Left kidney (tissue), 2 donors: ENCODE data around the gene SCG3. TPM values are rescaled to one million over a fixed set of nuclear protein-coding genes. Genes with fewer than 3 reads are reported as not detected.

Source experiments
- DNase-seq: peaks from one replicate; pipeline ENCODE4 v3.0.0-alpha.2; 2013
- polyA plus RNA-seq: library from polyadenylated mRNA; unstranded; fragments of 120-200 nt; gene quantifications from one replicate; pipeline ENCODE4 v1.2.1, GENCODE V29; 2013; ENCODE audit not compliant: insufficient read length

The SCG3 gene
- polyA plus RNA-seq, 1 donor = 0.12 TPM

DNA sequence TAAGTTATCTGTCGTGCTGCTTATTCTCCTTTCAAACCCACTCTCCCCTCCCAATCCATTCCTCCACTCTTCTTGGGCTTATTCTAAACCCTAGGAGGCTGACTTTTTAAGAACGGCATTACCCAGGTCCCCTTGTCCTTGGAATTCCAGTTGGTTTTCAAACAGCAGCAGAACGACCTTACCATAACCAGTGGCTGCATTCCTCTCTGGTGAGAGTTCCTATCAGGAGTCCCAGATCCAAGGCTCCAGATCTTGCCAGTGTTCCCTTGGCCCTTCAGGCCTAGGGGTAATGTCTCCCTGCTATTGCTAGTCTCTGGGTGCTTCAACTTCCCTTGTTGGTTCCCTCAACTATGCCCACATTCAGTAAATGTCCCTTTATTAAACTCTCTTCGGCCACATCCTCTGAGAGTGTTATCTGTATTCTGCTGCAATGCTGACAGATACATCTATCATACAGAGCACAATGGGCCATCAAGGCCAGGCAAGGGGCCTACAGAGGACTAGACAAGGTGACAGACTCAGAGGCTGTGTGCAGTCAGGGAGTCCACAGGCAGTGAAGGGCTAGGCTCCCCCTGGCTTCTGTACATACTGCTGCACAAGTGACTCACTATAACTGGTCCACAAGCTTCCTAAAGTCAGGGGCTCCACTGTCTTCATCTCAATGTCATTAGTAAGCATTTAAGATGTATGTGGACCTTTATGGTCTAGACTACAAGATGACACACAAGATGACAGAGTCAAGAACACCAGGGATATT, 46.0 kb downstream of the SCG3 start:
- no peak for DNase-seq

DNA sequence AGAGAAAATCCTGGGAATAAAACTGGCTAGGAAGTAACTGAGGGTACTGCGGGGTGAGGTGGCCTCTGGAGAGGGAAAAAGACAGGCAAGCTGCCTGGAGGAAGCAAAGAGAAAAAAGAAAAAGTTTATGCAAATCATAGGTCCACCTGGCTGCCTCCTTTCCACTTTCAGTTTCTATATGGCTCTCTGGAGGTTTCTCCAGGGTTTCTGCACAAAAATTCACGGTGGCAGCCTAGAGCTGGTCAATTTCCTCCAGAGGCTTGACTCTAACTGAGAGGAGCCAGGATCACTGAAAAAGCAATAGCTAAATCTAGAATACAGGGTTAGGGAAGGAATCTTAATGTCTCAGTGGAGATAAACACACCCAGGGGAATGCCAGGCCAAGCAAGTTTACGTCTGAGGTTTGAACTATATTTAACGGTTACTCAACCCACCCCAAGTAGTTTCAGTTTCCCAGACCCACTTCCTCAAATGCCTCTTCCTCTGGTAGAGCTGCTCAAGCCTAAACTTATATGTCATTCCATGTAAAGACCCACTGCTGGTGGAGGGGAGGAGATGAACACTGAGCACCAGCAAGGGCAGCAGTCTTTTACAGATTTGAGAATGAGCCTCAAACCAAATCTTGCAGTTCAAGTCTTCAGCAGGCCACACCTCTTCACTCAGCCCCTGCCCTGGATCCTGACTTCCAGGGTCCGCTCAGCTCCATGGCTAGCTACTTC, 50.4 kb downstream of the SCG3 start:
- DNase-seq = no peak

DNA sequence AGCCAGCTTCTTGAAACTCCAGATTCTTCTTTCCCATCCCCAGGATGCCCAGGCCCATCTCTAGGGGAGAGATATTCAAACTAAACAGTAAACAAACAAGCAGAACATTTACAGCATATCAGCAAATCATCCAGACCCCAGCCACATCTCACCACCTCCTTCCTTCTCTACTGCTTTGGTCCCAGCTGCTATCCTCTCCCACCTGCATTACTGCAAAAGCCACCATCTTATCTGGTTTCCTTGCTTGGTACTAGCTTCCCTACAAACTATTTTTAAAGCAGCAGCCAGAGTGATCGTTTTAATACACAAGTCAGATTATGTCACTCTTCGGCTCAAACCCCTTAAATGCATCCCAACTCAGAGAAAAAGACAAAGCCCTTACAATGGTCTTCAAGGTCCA, 51.3 kb downstream of the SCG3 start:
- no peak for DNase-seq

DNA sequence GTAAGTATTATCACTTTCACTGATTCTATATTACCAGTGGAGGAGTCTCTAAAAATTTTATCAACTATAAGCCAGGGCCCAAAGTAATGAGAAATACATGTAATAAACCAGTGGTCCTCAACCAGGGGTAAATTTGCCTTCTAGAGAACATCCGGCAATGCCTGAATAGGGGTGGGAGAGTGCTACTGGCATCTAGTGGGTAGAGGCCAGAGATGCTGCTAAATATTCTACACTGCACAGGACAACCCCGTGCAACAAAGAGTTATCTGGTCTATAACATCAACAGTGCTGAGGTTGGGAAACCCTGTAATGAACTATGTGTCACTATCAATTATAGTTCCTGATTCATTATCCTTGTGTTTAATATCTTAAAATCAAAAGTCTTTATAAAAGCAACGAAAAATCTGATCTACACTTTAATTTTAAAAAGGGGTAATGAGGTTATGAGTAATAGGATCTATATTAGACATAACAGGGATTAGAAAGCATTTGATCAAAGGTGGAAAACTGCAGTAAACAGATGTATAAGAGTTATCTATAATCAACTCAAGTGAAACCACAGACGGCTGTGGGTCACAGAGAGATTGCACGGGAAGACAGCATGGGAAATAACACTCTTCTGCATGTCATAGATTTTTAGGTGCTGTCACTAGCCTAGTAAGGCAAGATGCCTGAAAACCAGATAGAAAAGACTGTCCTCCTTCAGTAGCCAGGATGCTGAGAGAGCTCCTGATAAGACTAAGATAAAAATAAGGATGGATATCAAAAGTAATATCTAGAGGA, 54.1 kb downstream of the SCG3 start:
- DNase-seq = no peak

DNA sequence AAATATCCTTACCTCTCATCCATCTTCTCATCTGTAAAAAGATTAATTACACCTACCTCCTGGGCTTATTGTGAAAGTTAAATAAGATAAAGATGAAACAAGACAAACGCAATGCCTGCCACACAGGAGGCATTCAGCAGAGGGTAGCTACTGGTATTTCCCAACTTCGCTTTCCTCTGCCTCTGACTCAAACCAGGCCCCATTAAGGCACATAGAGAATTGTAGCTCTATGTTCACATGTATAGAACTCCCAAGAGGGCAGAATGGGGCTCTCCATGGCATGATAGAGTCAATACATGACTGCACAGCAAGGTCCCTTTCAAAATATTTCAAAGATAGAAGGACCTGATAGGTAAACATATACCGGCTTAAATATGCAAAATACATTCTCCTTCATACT, 54.8 kb downstream of the SCG3 start:
- DNase-seq = no peak

DNA sequence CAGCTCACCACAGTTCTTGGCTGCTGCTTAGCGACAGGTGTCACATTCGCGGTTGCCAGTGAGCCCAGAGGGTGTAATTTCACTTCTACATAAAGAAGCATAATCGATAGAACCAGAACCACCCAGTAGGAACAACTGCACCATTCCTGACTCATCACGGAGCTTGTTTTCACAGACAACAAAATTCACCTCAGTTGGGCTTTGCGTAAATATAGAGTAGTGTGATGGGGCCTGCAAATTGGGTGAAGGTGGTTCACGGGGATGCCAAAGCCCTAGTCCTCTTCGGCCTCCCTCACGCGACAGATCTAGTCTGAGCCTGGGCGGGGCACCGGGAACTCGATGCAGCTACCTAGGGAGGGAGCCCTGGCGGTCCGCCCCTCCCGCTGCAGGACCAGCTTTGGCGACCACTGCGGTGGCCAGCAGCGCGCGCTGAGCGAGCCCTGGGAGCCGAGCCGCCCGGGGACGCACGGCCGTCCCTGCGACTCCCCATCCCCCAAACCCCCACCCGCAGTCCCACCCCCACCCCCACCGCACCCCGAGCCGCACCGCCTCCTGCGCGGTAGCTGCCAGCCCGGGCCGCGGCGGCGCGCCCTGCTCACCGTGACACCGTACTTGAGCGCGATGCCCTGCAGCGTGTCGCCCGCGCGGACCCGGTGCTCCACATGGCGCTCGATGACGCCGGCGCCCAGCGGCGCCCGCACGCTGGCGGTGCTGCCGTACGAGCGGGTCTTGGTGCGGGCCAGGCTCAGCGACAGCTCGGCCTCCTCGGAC, 55.6 kb downstream of the SCG3 start:
- no peak for DNase-seq

DNA sequence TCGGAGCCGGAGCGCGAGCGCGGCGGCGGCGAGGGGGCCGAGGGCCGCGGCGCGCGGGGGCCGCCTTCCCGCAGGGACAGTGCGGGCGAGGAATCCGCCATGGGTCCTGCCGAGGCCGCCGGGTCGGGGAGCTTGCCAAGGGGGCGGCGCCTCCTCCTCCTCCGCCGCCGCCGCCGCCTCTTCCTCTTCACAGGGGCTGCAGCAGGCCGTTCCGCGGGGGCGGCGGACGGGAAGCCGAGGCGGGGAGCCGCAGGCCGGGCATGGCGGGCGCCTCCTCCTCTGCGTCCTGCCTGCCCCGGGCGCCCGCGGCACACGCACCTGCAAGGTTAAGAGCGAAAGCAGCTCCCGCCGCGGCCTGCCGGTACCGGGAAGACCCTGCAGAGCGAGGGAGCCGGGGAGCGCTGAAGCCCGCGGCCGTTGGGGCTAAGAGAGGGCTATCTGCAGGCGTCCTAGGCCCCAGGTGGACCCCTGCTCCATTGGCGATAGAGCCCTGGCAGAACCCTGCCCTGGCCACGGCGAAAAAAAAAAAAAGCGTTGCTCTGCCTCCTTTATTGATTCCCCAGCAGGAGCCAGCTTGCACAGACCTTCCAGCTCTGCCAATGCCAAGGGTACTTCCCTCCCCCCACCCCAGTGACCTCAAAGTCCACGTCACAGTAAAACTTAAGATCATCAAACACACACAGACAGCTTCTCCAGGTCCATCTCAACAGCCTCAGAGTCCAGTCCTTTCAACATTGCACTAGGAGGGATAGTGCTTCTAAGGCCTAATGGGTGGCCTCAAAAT, 56.4 kb downstream of the SCG3 start, which contains the start of gene LYSMD2:
TSS of gene LYSMD2 (minus strand) at position 134 of the 784 bp plus-strand sequence. CDS start at position 101, 33 bp downstream.
- no peak for DNase-seq

DNA sequence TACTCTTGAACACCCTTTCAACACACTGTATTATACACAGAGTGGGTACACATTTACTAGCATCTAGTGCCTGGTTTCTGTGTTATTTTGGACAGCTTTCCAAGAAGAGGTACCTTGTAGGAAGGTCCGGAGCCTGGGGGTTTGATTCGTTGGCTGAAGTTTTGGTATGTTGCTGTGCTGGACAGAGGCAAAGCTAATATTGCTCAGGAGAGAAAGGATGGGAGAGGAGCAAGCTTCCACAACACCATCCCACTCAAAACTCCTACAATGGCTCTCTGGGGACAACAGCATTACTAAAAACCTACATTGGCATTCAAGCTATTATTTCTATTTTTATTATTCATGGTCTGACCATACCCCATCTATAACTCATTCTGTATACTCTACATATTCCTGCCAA, 57.2 kb downstream of the SCG3 start:
- DNase-seq = no peak

DNA sequence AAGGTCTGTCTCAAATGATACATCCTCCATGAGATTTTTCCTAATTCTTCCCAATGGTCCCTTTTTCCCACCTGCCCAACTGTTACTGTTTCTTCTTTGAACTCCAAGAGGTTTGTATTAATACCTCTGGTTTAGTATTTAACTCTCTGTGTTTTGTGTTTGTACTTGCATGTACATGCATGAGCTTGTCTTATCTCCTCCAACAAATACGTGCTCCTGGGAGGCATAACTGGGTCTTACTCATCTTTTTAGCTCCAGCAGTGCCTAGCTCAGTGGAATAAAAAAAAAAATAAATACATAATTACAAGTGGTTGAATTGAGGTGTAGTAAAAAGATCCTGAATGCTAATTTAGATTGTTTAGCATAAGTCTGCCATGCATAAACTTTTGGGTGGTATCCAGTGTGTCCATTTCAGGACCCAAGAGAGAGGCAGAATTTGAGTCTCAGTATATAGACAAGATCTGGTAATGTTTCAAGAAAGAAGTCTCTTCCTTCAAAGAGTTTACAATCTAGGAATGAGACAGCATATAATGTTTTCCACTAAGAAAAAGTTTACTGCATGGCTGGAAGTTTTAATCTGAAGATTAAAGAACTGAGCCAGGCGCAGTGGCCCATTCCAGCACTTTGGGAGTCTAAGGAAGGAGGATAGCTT, 57.9 kb downstream of the SCG3 start:
- DNase-seq = no peak

DNA sequence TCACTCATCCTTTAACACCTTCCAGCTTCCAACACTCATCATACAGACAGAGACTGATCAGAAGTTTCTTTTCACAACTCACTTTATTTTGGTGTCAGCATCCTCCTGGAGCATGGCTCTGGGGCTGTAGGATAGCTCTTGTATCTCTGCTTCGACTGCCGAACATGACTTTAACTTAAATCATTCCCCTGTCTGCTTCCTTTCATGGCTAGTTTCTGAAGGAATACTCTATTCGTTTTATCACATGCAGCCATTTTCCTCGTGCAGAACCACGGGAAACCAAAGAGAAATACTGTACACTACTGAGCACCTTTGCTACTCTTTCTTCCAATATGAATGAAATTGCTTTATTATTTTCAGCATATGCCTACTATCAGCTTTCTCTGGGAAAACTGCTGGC, 68.0 kb downstream of the SCG3 start:
- DNase-seq = no peak

DNA sequence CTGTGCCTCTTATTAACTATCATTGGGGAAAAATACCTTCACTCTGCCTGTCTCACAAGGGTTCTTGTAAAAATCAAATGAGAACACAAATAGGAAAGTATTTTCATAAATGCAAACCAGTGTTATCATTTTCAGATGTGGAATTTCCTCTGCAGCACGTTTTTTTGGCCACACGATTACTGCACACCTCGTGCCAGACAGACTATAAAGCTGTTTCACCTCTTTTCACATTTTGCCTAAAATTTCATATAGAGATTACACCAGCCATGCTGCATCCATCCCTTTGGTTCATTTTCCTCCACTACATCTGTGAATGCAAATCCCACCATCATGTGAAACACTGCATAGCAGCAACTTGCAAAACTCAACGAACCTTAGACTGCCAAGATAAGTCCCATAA, 68.9 kb downstream of the SCG3 start:
- no peak for DNase-seq

DNA sequence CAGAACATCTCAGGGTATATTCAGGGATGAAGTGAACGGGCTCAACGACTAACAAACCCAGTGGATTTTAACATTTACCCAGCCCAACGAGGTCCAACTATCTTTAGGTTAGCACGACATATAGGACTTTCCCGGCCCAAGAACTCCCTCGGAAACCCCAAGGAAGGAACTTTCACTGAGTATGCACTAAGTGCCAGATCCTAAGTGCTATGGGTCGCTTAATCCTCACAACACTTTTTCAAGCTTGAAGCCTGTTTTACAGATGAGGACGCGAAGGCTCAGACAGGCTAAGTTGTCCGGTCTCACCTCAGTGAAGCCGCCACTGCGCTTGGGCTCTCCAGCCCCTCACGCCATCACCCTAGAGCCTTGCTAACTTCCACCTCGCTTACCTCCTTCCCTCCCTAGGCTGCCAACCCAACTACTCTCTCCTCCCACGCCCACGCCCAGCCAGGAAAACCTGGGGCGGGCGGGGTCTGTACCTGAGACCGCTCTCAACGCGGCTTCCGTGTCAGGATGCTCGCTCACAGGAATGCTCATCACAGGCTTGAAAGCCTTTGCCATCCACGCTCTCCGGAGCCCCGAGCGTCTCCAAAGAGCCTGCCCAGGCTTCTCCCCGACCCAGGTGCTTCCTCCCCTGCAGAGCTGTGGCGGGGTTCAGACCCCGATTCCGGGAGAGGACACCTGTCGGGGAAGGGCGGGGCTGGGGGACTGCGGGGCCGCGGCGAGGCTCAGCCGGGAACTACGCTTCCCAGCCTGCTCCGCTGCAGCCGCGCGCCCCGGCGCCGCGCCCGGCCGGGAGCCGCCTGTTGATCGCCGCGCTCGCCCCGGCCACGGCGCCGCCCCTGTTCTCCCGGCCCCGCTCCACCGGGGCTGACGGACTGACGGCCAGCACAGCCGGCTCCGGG, 69.7 kb downstream of the SCG3 start, which contains the start of gene TMOD2:
TSS of gene TMOD2 (plus strand) at position 806 of the 905 bp plus-strand sequence. CDS start 14,845 bp downstream, outside the sequence.
- no peak for DNase-seq

DNA sequence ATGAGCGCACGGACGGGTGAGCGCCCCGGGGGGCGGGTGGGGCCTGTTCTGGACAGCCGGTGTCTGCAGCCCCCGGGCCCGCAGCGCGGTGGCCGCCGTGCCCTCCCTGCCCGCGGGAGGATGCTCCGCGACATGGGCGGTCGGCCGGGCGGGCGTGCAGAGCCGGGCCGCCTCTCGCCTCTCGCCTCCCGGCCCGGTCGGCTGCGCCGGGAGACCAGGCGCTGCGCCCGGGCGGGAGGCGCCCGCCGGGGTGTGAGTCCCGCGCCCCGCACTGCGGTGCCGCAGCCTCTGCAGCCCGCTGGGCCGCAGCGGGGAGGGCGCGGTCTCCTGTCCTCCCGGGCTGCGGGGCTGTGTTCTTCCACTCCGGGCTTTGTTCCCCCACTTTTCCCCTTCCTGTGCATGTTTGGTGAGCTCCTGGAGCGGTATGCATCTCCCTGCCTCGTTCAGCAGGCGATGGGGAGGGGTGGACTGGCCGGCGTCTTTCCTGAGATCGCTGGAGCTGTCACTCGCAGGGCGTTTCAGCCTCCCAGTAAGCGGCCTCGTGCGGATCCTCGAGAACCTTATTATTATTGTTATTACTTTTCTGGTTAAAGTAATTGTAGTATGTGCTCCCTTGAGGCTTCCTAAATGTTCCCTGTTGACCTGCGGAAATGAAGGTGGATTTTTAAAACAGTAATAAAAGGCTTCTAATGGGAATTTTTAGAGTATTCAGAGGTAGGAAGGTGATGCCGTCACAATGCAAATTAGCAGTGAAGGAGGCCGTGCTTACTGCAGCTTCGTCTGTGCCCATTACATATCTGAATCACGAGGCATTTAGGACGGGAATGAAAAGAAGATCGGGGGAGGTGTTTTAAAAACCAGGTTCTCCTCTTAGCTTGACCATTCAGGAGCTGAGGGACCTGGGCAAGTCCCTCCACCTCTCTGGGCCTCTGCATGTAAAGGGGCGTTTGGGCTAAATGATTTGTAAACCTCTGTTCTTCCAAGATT, 70.7 kb downstream of the SCG3 start:
- no peak for DNase-seq

DNA sequence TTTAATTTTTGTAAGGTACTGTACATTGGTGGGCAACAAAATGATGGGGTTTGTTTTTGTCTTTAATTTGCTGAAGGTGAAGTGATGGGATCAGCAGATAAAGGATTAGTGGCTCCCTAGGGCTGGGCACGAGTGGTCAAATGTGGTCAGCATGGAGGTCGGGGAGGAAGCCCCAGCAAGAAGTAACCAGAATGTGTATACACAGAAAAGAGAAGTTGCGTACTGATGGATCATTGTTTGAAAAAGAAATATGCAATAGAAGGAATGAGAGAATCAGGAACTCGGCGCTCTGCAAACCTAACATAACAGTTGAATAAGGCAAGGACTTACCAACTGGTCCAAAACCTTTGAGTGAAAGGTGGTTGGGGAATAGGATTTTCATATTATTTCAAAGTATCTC, 71.6 kb downstream of the SCG3 start:
- no peak for DNase-seq

DNA sequence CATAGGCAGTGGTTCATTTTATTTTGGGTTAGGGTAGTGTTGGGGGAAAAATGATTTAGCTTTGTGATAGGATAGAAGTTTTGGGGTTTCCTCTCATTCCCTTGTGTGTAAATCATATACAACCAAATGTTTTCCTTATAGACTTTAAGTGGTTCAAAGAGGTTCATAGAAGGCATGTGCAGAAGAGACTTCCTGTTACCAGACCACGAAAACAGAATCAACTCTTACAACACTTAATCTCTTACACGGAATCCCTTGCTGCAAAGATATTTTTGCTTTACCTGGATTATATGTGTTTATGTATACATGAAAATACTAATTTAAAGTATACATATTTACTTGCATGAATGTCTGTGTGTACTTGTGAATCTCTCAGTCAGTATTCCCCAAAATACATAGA, 73.0 kb downstream of the SCG3 start:
- no peak for DNase-seq

DNA sequence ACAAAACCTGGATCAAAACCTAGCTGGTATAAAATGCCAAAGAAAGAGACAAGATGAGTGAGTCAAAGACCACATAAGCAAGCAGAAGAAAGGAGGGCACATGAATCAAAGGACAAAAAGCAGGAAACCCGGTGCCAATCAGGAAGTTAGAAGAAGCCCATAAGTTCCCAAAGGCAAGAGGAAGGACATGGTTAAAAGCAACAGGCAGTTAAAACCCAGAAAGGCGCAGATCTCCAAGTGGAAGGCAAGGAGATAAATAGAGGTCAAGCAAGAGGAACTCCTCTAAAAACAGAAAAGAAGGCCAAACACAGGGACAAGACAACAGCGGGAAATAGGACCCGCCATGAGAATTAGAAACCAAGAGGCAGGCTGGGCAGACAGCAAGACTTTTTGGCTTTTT, 74.5 kb downstream of the SCG3 start:
- no peak for DNase-seq

DNA sequence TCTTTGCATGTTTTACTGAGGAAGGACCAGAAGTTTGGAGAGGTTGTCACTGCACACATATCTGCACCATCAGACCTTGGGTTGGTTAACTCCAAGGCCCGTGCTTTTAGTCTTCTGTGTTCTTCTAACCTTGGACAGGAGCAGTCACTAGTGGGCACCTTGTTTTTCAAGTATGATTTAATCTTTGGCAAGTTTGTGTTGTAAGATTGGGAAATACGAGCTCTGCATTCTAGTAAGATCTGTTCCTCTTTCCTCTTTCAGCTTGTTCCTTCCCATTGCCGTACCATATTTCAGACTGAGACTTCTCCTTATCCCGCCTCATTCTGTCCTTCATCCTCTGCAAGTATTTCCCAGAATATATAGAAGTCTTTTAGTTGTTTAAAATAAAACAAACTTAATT, 75.2 kb downstream of the SCG3 start:
- DNase-seq = no peak

DNA sequence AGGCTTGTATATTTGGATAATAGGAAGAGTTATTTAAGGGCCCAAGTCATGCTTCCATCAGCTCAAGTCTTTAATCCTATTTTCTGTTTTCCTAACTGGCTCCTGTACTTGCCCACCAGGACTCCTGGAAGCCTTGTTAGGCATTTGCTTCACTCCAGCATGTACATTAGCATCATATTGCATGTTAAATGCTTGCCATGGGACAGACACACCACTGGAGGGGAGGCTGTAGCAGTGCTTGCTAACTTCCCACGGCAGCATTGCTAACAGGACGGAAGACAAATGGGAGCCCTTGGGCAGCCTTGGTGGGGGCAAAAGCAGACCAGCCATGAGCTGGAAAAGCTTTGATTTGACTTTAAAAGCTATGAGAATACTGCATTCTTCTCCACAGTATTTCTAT, 76.1 kb downstream of the SCG3 start:
- no peak for DNase-seq
